GM21390 (cell line): ENCODE measurements around the gene SYNJ1.
A peak's percentile ranks its signal among the peaks of the same experiment; 100 is the strongest.
"Not testable (repeated sequence)": the region's sequence is repeated elsewhere in the genome, so short reads cannot be mapped to it uniquely, and the experiment has no call there.

Source experiments
- ATAC-seq: cut with Tn5 transposase; IDR thresholded peaks from one replicate; pipeline ENCODE4 v1.9.1; 2021; ENCODE audit not compliant: unreplicated experiment

The SYNJ1 gene, protein sequence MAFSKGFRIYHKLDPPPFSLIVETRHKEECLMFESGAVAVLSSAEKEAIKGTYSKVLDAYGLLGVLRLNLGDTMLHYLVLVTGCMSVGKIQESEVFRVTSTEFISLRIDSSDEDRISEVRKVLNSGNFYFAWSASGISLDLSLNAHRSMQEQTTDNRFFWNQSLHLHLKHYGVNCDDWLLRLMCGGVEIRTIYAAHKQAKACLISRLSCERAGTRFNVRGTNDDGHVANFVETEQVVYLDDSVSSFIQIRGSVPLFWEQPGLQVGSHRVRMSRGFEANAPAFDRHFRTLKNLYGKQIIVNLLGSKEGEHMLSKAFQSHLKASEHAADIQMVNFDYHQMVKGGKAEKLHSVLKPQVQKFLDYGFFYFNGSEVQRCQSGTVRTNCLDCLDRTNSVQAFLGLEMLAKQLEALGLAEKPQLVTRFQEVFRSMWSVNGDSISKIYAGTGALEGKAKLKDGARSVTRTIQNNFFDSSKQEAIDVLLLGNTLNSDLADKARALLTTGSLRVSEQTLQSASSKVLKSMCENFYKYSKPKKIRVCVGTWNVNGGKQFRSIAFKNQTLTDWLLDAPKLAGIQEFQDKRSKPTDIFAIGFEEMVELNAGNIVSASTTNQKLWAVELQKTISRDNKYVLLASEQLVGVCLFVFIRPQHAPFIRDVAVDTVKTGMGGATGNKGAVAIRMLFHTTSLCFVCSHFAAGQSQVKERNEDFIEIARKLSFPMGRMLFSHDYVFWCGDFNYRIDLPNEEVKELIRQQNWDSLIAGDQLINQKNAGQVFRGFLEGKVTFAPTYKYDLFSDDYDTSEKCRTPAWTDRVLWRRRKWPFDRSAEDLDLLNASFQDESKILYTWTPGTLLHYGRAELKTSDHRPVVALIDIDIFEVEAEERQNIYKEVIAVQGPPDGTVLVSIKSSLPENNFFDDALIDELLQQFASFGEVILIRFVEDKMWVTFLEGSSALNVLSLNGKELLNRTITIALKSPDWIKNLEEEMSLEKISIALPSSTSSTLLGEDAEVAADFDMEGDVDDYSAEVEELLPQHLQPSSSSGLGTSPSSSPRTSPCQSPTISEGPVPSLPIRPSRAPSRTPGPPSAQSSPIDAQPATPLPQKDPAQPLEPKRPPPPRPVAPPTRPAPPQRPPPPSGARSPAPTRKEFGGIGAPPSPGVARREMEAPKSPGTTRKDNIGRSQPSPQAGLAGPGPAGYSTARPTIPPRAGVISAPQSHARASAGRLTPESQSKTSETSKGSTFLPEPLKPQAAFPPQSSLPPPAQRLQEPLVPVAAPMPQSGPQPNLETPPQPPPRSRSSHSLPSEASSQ (N-terminal part only)

DNA sequence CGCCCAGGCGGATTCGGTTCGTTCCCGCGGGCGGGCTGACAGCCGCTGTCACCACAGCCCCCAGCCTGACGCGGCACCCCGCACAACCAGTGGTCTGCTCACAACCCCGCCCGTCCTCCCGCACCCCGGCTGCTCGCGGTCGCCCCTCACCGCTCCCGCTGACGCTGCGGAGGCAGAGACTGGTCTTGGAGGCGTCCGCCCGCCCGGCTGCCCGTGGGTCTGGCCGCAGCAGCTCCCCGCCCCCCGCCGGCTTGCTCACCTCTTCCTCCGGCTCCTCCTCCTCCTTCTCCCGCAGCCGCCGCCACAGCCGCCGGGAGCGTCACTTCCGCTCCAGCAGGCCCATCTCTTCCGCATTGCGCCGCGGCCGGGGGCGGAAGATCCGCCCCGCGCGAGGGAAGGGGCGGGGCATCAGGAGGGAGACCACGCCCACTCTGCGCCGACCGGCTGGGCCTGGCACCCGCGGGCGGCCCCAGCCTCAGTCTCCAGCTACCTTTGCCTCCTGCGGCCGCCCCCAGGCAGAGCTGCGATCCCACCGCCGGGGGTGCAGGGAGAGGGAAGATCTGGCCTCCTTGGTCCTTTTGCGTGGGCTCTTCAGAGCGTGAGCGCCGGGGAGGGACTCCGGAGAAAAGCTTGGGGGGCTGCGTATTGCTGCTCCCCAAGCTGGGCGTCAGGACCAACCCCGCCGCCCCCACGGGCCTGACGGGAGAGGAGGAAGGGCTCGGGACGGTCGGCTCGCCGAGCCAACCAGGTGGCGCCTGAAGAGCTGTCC is at the start of gene SYNJ1:
Gene SYNJ1, minus strand, starts transcription at position 327 of the 769 bp plus-strand sequence. CDS start 1,118 bp downstream, outside the sequence.
- ATAC-seq, result peak; percentile 91

DNA sequence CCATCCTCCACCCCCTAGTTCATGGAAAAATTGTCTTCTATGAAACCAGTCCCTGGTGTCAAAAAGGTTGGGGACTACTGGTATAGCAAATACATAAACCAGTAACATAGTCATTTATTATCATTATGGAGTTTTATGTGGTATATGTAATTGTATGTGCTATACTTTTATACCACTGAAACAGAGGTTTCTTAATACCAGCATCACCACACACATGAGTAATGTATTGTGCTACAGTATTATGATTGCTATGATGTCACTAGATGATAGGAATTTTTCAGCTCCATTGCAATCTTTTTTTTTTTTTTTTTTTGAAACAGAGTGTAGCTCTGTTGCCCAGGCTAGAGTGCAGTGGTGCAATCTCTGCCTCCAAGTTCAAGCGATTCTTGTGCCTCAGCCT is 49.5 kb upstream of the SYNJ1 start:
- no peak for ATAC-seq

DNA sequence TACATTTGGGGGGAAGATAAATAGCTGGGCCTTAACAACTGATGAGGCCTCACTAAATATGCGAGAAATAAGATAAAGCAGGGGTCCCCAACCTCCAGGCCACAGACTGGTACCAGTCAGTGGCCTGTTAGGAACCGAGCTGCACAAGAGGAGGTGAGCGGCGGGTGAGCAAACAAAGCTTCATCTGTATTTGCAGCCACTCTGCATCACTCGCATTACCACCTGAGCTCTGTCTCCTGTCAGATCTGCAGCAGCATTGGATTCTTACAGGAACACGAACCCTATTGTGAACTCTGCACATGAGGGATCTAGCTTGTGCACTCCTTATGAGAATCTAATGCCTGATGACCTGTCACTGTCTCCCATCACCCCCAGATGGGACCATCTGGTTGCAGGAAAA is 48.9 kb upstream of the SYNJ1 start:
- ATAC-seq, result no peak

- not testable (repeated sequence) for ATAC-seq
Observed at GRCh38 chr21:32773048-32773344, 45.2 kb upstream of the SYNJ1 start.

GRCh38 chr21:32772281-32773047 is 44.7 kb upstream of the SYNJ1 start:
- ATAC-seq, result no peak

- peak; percentile 36 for ATAC-seq
Observed at GRCh38 chr21:32770871-32771523, 43.2 kb upstream of the SYNJ1 start.

DNA sequence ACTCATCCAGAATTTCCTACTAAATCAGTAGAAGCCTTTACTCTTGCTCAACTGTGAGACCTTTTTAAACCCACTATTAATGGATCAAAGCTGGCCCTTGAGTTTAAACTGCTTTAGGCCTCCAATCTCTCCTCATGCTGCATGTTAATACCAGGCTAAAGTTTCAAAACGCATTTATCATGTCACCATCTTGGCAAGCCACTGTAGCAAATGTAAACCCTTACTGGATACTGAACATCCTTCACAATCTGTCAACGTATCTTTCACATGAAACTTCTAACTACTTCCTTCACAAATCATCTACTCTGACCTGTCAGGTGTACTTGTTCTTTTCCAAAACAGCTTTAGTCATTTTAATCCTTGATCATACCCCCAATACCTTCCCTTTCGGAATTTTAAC is 40.7 kb upstream of the SYNJ1 start:
- no peak for ATAC-seq

DNA sequence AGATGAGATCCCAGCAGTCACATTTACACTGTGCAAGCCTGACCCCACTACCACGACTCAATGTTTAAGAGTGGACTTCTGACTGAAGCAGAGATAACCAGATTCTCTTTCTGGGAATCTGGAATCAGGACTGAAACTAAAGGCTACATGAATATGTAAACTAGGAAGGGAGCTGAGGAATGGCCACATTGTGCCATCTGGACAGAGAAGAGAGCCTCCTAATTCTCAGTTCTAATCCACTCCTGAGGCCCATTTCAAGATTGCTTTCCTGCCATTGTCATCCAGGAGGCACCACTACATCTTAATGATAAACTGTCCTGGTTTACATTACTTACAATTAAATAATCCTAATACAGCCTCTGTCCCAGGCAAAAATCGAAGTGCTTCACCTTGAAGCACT is 37.2 kb upstream of the SYNJ1 start:
- ATAC-seq, result no peak

GRCh38 chr21:32764186-32764585 is 36.4 kb upstream of the SYNJ1 start:
- ATAC-seq, result no peak

DNA sequence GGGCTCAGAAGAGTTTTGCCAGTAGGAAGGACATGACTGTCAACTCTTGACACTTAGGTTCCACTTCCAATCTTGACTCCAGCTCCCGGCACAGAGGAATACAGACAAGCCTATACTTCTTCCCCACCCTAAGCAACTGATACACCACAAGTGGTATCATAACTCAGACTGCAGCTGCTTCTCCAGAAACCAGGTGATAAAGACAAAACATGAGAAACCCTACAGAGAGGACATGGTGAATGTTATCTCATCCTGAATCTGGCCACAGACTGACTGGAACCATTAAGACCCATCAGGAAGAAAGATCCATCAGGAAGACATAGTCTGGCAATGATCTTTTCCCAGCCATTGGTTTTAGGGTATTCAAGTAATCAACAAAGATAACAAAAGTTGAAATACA is 30.0 kb upstream of the SYNJ1 start:
- ATAC-seq, result no peak

DNA sequence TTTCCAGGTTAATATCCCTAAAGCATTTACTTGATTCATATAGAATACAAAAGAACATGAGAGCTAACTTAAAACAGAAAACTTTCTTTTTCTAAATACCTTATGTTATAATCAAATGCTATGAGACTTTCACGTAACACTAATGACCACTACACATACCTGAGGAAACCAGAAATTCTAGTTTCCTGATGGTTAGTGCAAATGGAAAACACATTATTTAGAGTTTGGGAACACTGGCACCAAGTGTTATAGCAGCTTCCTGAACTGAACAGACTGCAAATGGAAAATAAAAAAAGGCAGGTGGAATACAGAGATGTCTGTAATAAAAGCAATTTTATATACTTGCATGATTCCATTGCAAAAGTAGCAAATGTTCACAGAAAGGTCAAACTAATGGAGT is 28.3 kb upstream of the SYNJ1 start:
- no peak for ATAC-seq

- no peak for ATAC-seq
Observed at GRCh38 chr21:32753818-32754585, 26.2 kb upstream of the SYNJ1 start.

GRCh38 chr21:32750405-32750804 is 22.6 kb upstream of the SYNJ1 start:
- ATAC-seq, result no peak

- no peak for ATAC-seq
Observed at GRCh38 chr21:32749662-32750061, 21.8 kb upstream of the SYNJ1 start.

DNA sequence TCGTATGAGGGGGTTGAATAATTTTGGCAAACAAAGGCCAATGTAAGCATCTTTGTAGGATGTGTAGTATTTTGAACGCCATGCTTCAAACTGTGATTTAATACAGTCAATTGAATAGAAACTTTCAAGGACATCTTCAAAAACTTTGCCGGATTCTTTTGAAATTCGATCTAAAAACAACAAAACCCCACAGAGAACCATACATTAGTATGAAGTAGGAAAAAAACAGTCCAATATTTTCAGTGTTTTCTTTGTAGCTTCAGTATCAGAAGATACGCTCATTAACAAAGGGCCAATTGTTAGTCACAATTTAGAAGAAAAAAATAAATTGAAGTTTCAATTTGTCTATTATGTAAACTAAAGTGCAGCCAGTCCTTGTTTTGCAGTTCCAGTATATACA is 20.7 kb upstream of the SYNJ1 start:
- ATAC-seq, result no peak

DNA sequence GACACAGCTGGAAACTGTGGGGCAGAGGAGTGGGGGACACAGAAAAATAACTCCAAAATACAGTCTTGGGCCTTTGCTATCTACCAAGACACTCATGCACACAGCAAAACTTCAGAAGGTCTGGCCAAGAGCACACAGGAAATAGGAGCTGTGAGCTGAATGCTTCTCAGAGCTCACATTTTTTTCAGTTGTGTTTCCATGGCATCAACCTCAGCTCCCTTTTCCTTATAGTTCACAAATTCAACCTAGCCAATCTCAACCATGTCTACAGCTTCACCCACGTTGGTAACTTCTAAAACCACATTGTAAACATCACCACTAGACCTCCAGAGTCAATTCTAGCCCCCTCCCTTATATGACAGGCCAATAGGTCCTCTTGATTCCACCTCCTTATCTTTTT is 19.6 kb upstream of the SYNJ1 start:
- ATAC-seq, result no peak

- ATAC-seq, result not testable (repeated sequence)
Observed at GRCh38 chr21:32746711-32747110, 18.9 kb upstream of the SYNJ1 start.

DNA sequence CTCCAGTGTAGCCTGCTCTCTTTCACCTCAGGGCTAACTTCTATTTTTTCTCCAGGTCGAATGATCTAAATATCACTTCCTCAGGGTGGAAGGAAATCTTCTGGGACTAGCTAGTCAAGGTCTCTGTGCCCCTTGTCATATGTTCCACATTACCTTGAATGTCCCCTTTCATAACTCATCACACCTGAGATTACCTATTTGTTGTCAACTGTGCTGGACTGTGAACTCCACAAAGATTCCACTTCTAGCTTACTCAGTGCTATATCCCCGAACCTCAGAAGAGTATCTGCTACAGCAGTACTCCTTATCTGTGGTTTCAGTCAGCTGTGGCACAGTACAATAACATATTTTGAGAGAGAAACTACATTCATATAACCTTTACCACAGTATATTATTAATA is 14.6 kb upstream of the SYNJ1 start:
- no peak for ATAC-seq

DNA sequence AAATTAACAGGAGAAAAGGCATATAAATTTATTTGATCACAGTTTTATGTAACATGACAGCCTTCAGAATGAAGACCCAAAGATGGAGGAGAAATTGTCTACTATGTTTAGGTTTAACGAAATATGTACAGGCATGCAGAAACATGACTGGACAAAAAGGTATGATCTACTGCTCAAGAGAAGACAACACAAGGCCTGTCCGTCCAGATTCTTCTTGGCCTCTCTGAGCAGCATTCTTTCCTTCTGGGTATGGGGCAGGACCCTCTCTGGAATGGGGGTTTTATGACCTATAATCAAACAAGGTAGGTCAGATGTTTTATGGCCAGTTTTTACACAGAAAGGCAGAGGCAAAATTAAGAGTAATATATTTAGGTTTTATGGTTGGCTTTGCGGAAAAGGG is 13.5 kb upstream of the SYNJ1 start:
- no peak for ATAC-seq
